ENCODE data around the gene TSPYL6. TPM values are rescaled to one million over a fixed set of nuclear protein-coding genes. Genes with fewer than 3 reads are reported as not detected.

The TSPYL6 gene
- total RNA-seq, 1 experiment from 2014 or later, result not detected

- TF ChIP-seq NFYB (CRISPR knock-in tag; conservative IDR thresholded peaks at IDR 0.05; ENCODE audit: low read depth) (no peak), ZBTB43 (CRISPR knock-in tag; IDR thresholded peaks at IDR 0.05) (no peak), PRRX2 (CRISPR knock-in tag; IDR thresholded peaks at IDR 0.05) (no peak), SMAD4 (CRISPR knock-in tag; IDR thresholded peaks at IDR 0.05) (no peak), MXD4 (CRISPR knock-in tag; IDR thresholded peaks at IDR 0.05; ENCODE audit: borderline replicate concordance) (no peak), USF1 (CRISPR knock-in tag; IDR thresholded peaks at IDR 0.05) (no peak), ATF2 (CRISPR knock-in tag; IDR thresholded peaks at IDR 0.05; ENCODE audit: borderline replicate concordance, low read depth) (no peak), FOXP4 (CRISPR knock-in tag; IDR thresholded peaks at IDR 0.05) (no peak), SMAD3 (CRISPR knock-in tag; IDR thresholded peaks at IDR 0.05; ENCODE audit: borderline replicate concordance) (no peak), CREB1 (CRISPR knock-in tag; IDR thresholded peaks at IDR 0.05) (no peak), ZNF317 (CRISPR knock-in tag; IDR thresholded peaks at IDR 0.05; ENCODE audit: borderline replicate concordance, low read depth) (no peak), ZNF416 (CRISPR knock-in tag; IDR thresholded peaks at IDR 0.05) (no peak), ZNF425 (CRISPR knock-in tag; conservative IDR thresholded peaks at IDR 0.05) (no peak), TP53 (CRISPR knock-in tag; IDR thresholded peaks at IDR 0.05) (no peak), TCF7 (CRISPR knock-in tag; IDR thresholded peaks at IDR 0.05; ENCODE audit: low read depth) (no peak), STAT6 (CRISPR knock-in tag; conservative IDR thresholded peaks at IDR 0.05; ENCODE audit: low read depth) (no peak), RELA (CRISPR knock-in tag; IDR thresholded peaks at IDR 0.05; ENCODE audit: borderline replicate concordance) (no peak), ZNF281 (CRISPR knock-in tag; IDR thresholded peaks at IDR 0.05) (no peak)
- Mint-ChIP-seq H3K27ac (no peak overlapping the region), H3K4me3 (no peak overlapping the region; the same call in 1 of the 2 replicates), H3K36me3 (no peaks in the 10 kb centered on the region), H3K27me3 (ENCODE audit: low read depth) (peaks cover 97% of the 10 kb centered on the region), H3K9me3 (no peaks in the 10 kb centered on the region), H3K4me1 (peaks cover 31% of the 10 kb centered on the region)
- ChIA-PET POLR2A (no interaction called here), CTCF (interaction anchor here (1.0 kb wide), 1 partner anchor 114 kb away, joined by 3 read pairs; no protein-coding TSS in a partner anchor)
- DNase-seq (ENCODE audit: low spot score), result no peak
- no peak for ATAC-seq
These were observed 34.5 kb upstream of the TSPYL6 start for GRCh38 chr2:54290356-54291025.

Data from WTC11 (cell line).